Gastroesophageal sphincter (tissue), 4 donors: ENCODE results near the gene CCL8. TPM values are rescaled to one million over a fixed set of nuclear protein-coding genes. Genes with fewer than 3 reads are reported as not detected.
"Not testable (repeated sequence)": the region's sequence is repeated elsewhere in the genome, so short reads cannot be mapped to it uniquely, and the experiment has no call there.

Experiments used
- ATAC-seq: fragments of 150-250 bp; one replicate; pipeline ENCODE4 v1.9.1; 2016; ENCODE audit warnings: mild to moderate bottlenecking, moderate library complexity
- H3K27ac ChIP-seq, 4 donors: fragments of 200-600 bp; sonication (generic) in 3 of 4; 1 replicate in 3 of 4; 2 replicates in 1 of 4; pipeline ENCODE4 v1.5.1; 2016 to 2019
- H3K27me3 ChIP-seq: fragments of 200-600 bp; sonication (generic); one replicate; pipeline ENCODE4 v1.5.1; 2019
- H3K36me3 ChIP-seq, 2 donors: fragments of 200-600 bp; sonication (generic); one replicate each; pipeline ENCODE4 v1.5.1; 2019; ENCODE audit warnings: control low read depth in 1 of 2
- H3K4me1 ChIP-seq, 3 donors: fragments of 200-600 bp; sonication (generic); 1 replicate in 2 of 3; 2 replicates in 1 of 3; pipeline ENCODE4 v1.5.1; 2016 to 2019; ENCODE audit warnings: control low read depth in 2 of 3
- H3K4me3 ChIP-seq, 2 donors: fragments of 200-600 bp; sonication (generic); one replicate each; pipeline ENCODE4 v1.5.1; 2019; ENCODE audit warnings: mild to moderate bottlenecking in 1 of 2, moderate library complexity in 1 of 2
- H3K9me3 ChIP-seq, 3 donors: fragments of 200-600 bp; sonication (generic); one replicate each; pipeline ENCODE4 v1.5.1; 2017 to 2019; ENCODE audit warnings: control low read depth in 2 of 3
- EP300 ChIP-seq: sonication (generic); formaldehyde crosslinking; IDR thresholded peaks from one replicate; pipeline ENCODE4 v1.6.1; 2017; ENCODE audit warnings: antibody characterized with exemption, mild to moderate bottlenecking
- POLR2A ChIP-seq, 2 donors: fragments of 450-650 bp; IDR thresholded peaks; one replicate each; pipeline ENCODE4 v1.6.1; 2017; ENCODE audit warnings: antibody characterized with exemption in 2 of 2, mild to moderate bottlenecking in 2 of 2, moderate library complexity in 1 of 2
- POLR2AphosphoS5 ChIP-seq: sonication (generic); formaldehyde crosslinking; IDR thresholded peaks from one replicate; pipeline ENCODE4 v1.6.1; 2017; ENCODE audit warnings: antibody characterized with exemption
- WGBS, 2 donors: methylation state at CpG; one replicate each; pipeline ENCODE4 v1.1.5; 2018; ENCODE audit warnings: low coverage in 1 of 2; 5-methylcytosine and 5-hydroxymethylcytosine counted together
- total RNA-seq, 4 donors: library from RNA; depleted of rRNA; stranded (reverse); fragments of >200 nt; gene quantifications; one replicate each; pipeline ENCODE4 v1.1.0, GENCODE V29; 2016
- TF ChIP-seq, protein P1 (sequence below), 4 experiments: fragments of 200-600 bp in 2 of 4; fragments of 450-650 bp in 2 of 4; sonication (generic) in 1 of 4; IDR thresholded peaks; one replicate each; pipeline ENCODE4 v1.5.1; 2017 to 2019; ENCODE audit warnings: antibody characterized with exemption in 4 of 4, mild to moderate bottlenecking in 2 of 4, moderate library complexity in 2 of 4

Gene CCL8
- total RNA-seq, 4 donors from 2014 or later, result 0.27 to 0.81 TPM; not detected in 2

DNA sequence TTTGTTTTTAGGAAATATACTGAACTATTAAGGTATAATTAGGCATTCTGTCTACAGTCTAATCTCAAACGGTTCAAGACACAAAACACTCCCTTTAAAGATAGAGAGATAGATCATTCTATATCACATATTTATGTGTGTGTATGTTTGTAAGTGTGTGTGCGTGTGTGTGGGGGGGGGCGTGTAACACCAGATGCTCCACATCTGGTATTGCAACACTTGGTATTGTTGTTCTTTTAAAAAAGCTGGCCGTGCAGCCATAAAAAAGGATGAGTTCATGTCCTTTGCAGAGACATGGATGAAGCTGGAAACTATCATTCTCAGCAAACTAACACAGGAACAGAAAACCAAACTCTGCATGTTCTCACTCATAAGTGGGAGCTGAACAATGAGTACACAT lies 8.3 kb downstream of the CCL8 start:
- H3K36me3 ChIP-seq, H3K27ac ChIP-seq, H3K4me1 ChIP-seq, H3K27me3 ChIP-seq, H3K4me3 ChIP-seq: not testable (repeated sequence)
- peak; percentile 41 for ATAC-seq
- peak; percentile 62 for TF ChIP-seq POLR2AphosphoS5
- peaks cover 0 to 13% (median 0%) of the 10 kb centered on the region in 3 donors for H3K9me3 ChIP-seq
- WGBS, 2 donors, result 42 to 48% methylated on average over 4 of the region's 4 CpGs

GRCh38 chr17:34337701-34338100 lies 18.5 kb downstream of the CCL8 start:
- no peak overlapping the region for H3K27ac ChIP-seq
- no peak overlapping the region for H3K4me3 ChIP-seq
- H3K9me3 ChIP-seq, result no peaks in the 10 kb centered on the region
- no peak for TF ChIP-seq POLR2AphosphoS5
- TF ChIP-seq, protein P1, sequence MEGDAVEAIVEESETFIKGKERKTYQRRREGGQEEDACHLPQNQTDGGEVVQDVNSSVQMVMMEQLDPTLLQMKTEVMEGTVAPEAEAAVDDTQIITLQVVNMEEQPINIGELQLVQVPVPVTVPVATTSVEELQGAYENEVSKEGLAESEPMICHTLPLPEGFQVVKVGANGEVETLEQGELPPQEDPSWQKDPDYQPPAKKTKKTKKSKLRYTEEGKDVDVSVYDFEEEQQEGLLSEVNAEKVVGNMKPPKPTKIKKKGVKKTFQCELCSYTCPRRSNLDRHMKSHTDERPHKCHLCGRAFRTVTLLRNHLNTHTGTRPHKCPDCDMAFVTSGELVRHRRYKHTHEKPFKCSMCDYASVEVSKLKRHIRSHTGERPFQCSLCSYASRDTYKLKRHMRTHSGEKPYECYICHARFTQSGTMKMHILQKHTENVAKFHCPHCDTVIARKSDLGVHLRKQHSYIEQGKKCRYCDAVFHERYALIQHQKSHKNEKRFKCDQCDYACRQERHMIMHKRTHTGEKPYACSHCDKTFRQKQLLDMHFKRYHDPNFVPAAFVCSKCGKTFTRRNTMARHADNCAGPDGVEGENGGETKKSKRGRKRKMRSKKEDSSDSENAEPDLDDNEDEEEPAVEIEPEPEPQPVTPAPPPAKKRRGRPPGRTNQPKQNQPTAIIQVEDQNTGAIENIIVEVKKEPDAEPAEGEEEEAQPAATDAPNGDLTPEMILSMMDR (IDR thresholded peaks at IDR 0.05), result no peak
- TF ChIP-seq EP300, result no peak
- no peak for TF ChIP-seq POLR2A (IDR thresholded peaks at IDR 0.05)
- 56 to 65% methylated on average over 1 of the region's 1 CpG for WGBS, 2 donors
- no peaks in the 10 kb centered on the region for H3K27me3 ChIP-seq
- no peak for ATAC-seq
- no peaks in the 10 kb centered on the region for H3K36me3 ChIP-seq
- H3K4me1 ChIP-seq, result no peaks in the 10 kb centered on the region

- H3K4me3 ChIP-seq, result no peak overlapping the region
- 83 to 92% methylated on average over 2 to 3 of the region's 3 CpGs for WGBS, 2 donors
- TF ChIP-seq, protein P1 (IDR thresholded peaks at IDR 0.05), result no peak
- TF ChIP-seq POLR2A (IDR thresholded peaks at IDR 0.05), result no peak
- TF ChIP-seq POLR2AphosphoS5, result no peak
- no peak overlapping the region for H3K27ac ChIP-seq
- no peaks in the 10 kb centered on the region for H3K4me1 ChIP-seq
- H3K9me3 ChIP-seq, result no peaks in the 10 kb centered on the region
- no peaks in the 10 kb centered on the region for H3K27me3 ChIP-seq
- no peak for ATAC-seq
- H3K36me3 ChIP-seq, result no peaks in the 10 kb centered on the region
Measured at GRCh38 chr17:34339138-34339770, 20.0 kb downstream of the CCL8 start.

- no peaks in the 10 kb centered on the region for H3K4me1 ChIP-seq
- TF ChIP-seq, protein P1 (IDR thresholded peaks at IDR 0.05), result no peak
- TF ChIP-seq POLR2AphosphoS5 (no peak), EP300 (no peak), POLR2A (IDR thresholded peaks at IDR 0.05) (no peak)
- H3K4me3 ChIP-seq, result no peak overlapping the region
- H3K9me3 ChIP-seq, result no peaks in the 10 kb centered on the region
- WGBS, 2 donors, result 83 to 100% methylated on average over 2 of the region's 2 CpGs
- no peak for ATAC-seq
- H3K27me3 ChIP-seq, result no peaks in the 10 kb centered on the region
- H3K36me3 ChIP-seq, result no peaks in the 10 kb centered on the region
- no peak overlapping the region for H3K27ac ChIP-seq
Measured at GRCh38 chr17:34341916-34342315, 22.7 kb downstream of the CCL8 start.

- Histone ChIP-seq H3K27ac (no peak overlapping the region), H3K9me3 (no peaks in the 10 kb centered on the region), H3K4me3 (no peak overlapping the region), H3K27me3 (no peaks in the 10 kb centered on the region), H3K4me1 (no peaks in the 10 kb centered on the region), H3K36me3 (no peaks in the 10 kb centered on the region)
- no peak for TF ChIP-seq POLR2A (IDR thresholded peaks at IDR 0.05)
- TF ChIP-seq, protein P1 (IDR thresholded peaks at IDR 0.05), result no peak
- no peak for TF ChIP-seq EP300
- TF ChIP-seq POLR2AphosphoS5, result no peak
- no peak for ATAC-seq
- 48 to 83% methylated on average over 2 to 3 of the region's 4 CpGs for whole genome bisulfite sequencing, 2 donors
Measured at GRCh38 chr17:34347063-34347462, 27.8 kb downstream of the CCL8 start.
